ENCODE results near the gene EXD1. TPM values are rescaled to one million over a fixed set of nuclear protein-coding genes. Genes with fewer than 3 reads are reported as not detected.
"Not testable (repeated sequence)": the region's sequence is repeated elsewhere in the genome, so short reads cannot be mapped to it uniquely, and the experiment has no call there.

EXD1 gene
- total RNA-seq, 2 donors from 2014 or later = not detected

DNA sequence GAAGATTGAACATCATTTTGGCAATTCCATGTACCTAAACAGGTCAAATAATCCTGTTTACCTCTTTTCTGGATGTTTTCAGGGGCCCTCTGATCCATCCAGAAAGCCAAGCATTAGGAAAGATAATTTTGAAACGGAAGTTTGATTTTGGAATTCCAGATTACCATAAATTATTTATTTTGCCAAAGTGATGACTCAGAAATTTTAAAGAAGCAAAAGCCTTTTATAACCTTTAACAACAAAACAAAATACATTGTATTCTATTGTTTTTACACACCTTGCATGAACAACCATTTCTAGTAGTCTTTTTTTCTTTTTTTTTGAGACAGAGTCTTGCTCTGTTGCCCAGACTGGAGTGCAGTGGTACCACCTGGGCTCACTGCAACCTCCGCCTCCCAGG is 82.5 kb downstream of the EXD1 start:
- H3K27ac ChIP-seq = no peak overlapping the region
- TF ChIP-seq, protein P1, sequence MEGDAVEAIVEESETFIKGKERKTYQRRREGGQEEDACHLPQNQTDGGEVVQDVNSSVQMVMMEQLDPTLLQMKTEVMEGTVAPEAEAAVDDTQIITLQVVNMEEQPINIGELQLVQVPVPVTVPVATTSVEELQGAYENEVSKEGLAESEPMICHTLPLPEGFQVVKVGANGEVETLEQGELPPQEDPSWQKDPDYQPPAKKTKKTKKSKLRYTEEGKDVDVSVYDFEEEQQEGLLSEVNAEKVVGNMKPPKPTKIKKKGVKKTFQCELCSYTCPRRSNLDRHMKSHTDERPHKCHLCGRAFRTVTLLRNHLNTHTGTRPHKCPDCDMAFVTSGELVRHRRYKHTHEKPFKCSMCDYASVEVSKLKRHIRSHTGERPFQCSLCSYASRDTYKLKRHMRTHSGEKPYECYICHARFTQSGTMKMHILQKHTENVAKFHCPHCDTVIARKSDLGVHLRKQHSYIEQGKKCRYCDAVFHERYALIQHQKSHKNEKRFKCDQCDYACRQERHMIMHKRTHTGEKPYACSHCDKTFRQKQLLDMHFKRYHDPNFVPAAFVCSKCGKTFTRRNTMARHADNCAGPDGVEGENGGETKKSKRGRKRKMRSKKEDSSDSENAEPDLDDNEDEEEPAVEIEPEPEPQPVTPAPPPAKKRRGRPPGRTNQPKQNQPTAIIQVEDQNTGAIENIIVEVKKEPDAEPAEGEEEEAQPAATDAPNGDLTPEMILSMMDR (IDR thresholded peaks at IDR 0.05) = no peak
- H3K4me1 ChIP-seq = no peaks in the 10 kb centered on the region
- intact Hi-C loops (cut with DNase I) = no loop called here
- no peak overlapping the region for H3K4me3 ChIP-seq
- no peak for DNase-seq
- no peaks in the 10 kb centered on the region for H3K9me3 ChIP-seq
- no peaks in the 10 kb centered on the region for H3K27me3 ChIP-seq
- H3K36me3 ChIP-seq = no peaks in the 10 kb centered on the region
- no peak overlapping the region for H3K9ac ChIP-seq (ENCODE audit: low read depth in 2 of 2, low read length in 2 of 2)

DNA sequence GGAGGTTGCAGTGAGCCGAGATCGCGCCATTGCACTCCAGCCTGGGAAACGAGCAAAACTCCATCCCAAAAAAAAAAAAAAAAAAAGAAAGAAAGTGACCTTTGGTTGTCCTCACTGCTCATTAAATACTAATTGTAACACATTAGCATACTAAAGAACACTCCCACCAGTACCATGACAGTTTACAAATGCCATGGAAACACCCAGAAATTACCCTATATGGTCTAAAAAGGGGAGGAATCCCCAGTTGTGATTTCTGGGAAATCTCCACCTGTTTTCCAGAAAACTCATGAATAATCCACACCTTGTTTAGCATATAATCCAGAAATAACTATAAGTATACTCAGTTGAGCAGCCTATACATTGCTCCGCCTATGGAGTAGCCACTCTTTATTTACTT is 90.9 kb downstream of the EXD1 start:
- no peaks in the 10 kb centered on the region for H3K36me3 ChIP-seq
- TF ChIP-seq, protein P1 (IDR thresholded peaks at IDR 0.05) = no peak

DNA sequence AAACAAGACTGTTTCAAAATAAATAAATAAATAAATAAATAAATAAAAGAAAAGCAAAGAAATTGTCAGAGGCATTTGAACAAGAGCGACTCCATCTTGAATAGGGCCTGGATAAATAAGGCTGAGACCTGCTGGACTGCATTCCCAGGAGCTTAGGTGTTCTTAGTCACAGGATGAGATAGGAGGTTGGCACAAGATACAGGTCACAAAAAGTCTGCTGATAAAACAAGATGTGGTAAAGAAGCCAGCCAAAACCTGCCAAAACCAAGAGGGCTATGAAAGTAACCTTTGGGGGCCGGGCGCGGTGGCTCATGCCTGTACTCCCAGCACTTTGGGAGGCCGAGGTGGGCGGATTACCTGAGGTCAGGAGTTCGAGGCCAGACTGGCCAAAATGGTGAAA is 91.4 kb downstream of the EXD1 start:
- intact Hi-C loops (cut with DNase I); H3K9me3 ChIP-seq; H3K27ac ChIP-seq; H3K4me3 ChIP-seq; H3K9ac ChIP-seq (ENCODE audit: low read depth in 2 of 2, low read length in 2 of 2); DNase-seq; H3K27me3 ChIP-seq; H3K4me1 ChIP-seq; H3K36me3 ChIP-seq: not testable (repeated sequence)

More for the DNA sequence above, 90.9 kb downstream of the EXD1 start:
- intact Hi-C loops (cut with DNase I) = no loop called here
- H3K27ac ChIP-seq = no peak overlapping the region
- H3K4me3 ChIP-seq = no peak overlapping the region
- no peaks in the 10 kb centered on the region for H3K27me3 ChIP-seq
- no peaks in the 10 kb centered on the region for H3K4me1 ChIP-seq
- no peak for DNase-seq
- no peaks in the 10 kb centered on the region for H3K9me3 ChIP-seq
- H3K9ac ChIP-seq (ENCODE audit: low read depth in 2 of 2, low read length in 2 of 2) = no peak overlapping the region

DNA sequence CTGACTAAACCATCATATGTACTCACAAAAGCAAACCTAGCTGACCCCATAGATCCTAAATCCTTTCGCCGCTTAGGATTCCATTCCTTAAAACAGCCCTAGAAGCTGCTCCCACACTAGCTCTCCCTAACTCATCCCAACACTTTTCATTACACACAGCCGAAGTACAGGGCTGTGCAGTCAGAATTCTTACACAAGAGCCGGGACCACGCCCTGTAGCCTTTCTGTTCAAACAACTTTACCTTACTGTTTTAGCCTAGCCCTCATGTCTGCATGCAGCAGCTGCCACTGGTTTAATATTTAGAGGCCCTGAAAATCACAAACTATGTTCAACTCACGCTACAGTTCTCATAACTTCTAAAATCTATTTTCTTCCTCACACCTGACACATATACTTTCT is 95.0 kb downstream of the EXD1 start:
- H3K9me3 ChIP-seq; H3K4me3 ChIP-seq; H3K36me3 ChIP-seq; H3K27ac ChIP-seq; H3K9ac ChIP-seq (ENCODE audit: low read depth in 2 of 2, low read length in 2 of 2); H3K27me3 ChIP-seq; H3K4me1 ChIP-seq; intact Hi-C loops (cut with DNase I): not testable (repeated sequence)
- peak; percentile 29 for DNase-seq

DNA sequence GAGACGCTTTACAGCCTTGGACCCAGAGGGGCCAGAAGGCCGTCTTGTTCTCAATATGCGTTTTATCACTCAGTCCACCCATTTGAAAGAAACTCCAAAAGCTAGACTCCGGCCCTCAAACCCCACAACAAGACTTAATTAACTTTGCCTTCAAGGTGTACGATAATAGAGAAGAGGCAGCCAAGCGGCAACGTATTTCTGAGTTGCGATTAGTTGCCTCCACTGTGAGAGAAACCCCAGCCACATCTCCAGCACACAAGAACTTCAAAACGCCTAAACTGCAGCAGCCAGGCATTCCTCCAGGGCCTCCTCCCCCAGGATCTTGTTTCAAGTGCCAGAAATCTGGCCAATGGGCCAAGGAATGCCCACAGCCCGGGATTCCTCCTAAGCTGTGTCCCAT is 97.1 kb downstream of the EXD1 start:
- Histone ChIP-seq H3K27ac (no peak overlapping the region), H3K27me3 (no peaks in the 10 kb centered on the region), H3K9ac (ENCODE audit: low read depth in 2 of 2, low read length in 2 of 2) (no peak overlapping the region), H3K9me3 (no peaks in the 10 kb centered on the region), H3K36me3 (no peaks in the 10 kb centered on the region), H3K4me1 (no peaks in the 10 kb centered on the region), H3K4me3 (no peak overlapping the region)
- DNase-seq = no peak
- intact Hi-C loops (cut with DNase I) = no loop called here
- TF ChIP-seq, protein P1 (IDR thresholded peaks at IDR 0.05) = no peak

Other genes starting within 250 kb of the EXD1 start
- gene INO80, start 114.5 kb downstream of the EXD1 start, total RNA-seq = 10 to 100 TPM; 17.6 to 27.4 TPM
- 100 to 1,000 TPM; 251 to 388 TPM for gene CHP1, start 511 bp upstream of the EXD1 start, total RNA-seq
- 10 to 100 TPM in 1 of 2 donors, 1 to 10 TPM in 1; 5.7 to 23.0 TPM for gene OIP5, start 101.8 kb upstream of the EXD1 start, total RNA-seq
- gene NUSAP1, start 102.1 kb upstream of the EXD1 start, total RNA-seq = 10 to 100 TPM; 28.6 to 86.4 TPM
- gene NDUFAF1, start 171.7 kb upstream of the EXD1 start, total RNA-seq = 10 to 100 TPM; 16.3 to 19.2 TPM
- gene RTF1, start 186.3 kb upstream of the EXD1 start, total RNA-seq = 10 to 100 TPM; 21.0 to 28.7 TPM